GM12801 (cell line): ENCODE data around the gene YPEL3.

ENCODE experiments used
- CTCF ChIP-seq: IDR thresholded peaks from one replicate; pipeline ENCODE4 v1.5.1; 2011; ENCODE audit warnings: control low read depth; ENCODE audit not compliant: insufficient read length; ENCODE audit errors: extremely low read depth

The YPEL3 gene

GRCh38 chr16:30139583-30140481, 43.8 kb upstream of the YPEL3 start:
- no peak for TF ChIP-seq CTCF

GRCh38 chr16:30137897-30138296, 41.9 kb upstream of the YPEL3 start:
- no peak for TF ChIP-seq CTCF

- no peak for TF ChIP-seq CTCF
These were observed 41.1 kb upstream of the YPEL3 start for GRCh38 chr16:30136971-30137605.

GRCh38 chr16:30132591-30132990, 36.6 kb upstream of the YPEL3 start:
- no peak for TF ChIP-seq CTCF

- TF ChIP-seq CTCF = no peak
These were observed 36.0 kb upstream of the YPEL3 start for GRCh38 chr16:30131869-30132475.

GRCh38 chr16:30127993-30128392, 32.0 kb upstream of the YPEL3 start:
- no peak for TF ChIP-seq CTCF

- no peak for TF ChIP-seq CTCF
These were observed 29.0 kb upstream of the YPEL3 start for GRCh38 chr16:30124985-30125379.
